ENCODE measurements around the gene KPTN.

Gene KPTN

DNA sequence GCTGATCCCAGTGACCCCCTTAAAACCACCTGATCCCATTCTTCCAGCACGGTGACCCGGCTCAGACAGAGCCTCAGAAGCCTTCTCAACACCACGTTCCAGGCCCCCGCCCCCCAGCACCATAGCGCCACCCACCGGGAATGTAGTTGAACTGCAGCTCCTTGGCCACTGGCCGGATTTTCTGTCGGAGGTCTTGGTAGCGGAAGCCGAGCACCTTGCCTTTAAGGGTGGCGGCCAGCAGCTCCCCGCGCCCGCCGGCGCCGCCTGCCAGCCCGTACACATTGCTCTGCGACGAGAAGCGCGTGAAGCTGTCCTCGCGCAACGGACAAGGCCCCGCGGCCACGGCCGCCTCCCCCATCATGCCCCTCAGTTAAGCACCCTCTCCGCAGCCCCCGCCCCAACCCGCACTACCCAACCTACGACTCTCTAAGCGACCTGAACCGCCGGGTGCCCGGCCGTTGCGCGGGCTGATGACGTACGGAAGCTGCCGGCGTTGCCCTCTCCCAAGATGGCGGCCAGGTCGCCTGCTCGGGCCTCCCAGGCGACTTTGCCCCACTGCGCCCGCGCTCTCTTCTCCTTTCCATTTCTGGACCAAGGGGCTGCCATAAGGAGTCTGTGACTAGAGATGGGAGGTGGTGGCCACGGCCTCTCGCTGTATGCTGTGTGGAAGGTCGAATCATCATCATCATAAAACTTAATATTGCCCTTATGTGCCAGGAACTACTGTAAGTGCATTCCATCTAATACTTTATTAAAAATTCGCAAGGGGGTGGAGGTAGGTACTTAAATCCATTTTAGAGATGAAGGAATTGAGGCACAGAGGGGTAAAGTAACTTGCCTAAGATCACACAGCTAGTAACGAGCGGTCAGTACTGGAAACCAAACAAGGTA, at the start of gene KPTN:
TSS of gene KPTN (minus strand) at position 420 of the 891 bp plus-strand sequence. CDS start at position 361, 59 bp downstream.
- in situ Hi-C loops (cut with HindIII; ENCODE audit: low sequenced_read_pairs): no loop called here

DNA sequence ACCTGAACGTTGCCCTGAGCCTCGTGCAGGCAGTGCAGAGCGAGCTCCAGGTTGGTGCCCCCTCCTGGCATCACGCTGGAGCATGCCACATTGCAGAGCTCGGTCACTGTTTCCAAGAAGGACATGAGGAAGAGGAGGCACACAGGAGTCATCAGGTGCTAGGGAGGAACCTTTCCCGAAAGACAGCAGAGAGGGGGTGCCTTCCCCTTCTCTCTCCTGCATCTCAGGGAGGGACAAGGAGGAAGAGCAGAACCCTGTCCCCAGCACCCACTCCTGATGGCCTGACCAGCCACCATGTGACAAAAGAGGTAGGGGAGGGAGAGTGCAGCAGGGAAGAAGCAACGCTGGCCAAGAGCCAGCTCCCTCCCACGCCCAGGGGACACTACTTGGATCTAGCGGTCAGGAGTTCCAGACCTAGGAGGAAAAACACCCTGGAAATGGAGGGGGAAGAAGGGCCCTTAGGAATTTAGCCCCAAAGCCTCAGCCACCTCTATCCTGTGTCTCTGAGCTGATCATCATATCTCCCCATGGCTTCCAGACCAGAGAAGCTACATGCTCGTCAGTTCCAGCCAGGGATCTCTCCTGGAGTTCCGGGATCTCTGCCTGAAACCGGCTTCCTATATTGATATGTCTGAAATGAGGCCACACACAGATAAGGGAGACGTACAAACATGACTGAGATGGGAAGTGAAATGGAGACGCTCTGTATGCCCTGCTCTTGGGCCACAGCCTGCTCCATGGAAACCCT, 47.8 kb upstream of the KPTN start:
- in situ Hi-C loops (cut with HindIII; ENCODE audit: low sequenced_read_pairs): no loop called here

- in situ Hi-C loops (cut with HindIII; ENCODE audit: low sequenced_read_pairs): no loop called here
Observed at GRCh38 chr19:47529018-47529742, 45.2 kb upstream of the KPTN start.

DNA sequence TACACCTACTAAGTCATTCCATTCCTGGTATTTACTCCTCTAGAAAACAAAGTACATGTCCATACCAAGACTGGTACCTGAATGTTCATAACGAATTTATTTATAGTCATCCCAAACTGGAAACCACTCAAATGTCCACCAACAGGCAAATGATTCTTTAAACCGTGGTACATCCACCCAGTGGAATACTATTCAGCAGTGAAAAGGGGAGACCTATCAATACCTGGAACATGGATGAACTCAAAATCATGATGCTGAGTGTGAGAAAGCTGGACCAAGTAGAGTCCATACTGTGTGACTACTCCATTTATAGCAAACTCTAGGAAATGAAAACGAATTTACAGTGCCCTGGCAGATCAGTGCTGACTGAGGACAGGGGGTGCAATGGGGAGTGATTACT, 42.8 kb upstream of the KPTN start:
- in situ Hi-C loops (cut with HindIII; ENCODE audit: low sequenced_read_pairs): no loop called here

GRCh38 chr19:47523473-47523872, 39.5 kb upstream of the KPTN start:
- in situ Hi-C loops (cut with HindIII; ENCODE audit: low sequenced_read_pairs): no loop called here

- in situ Hi-C loops (cut with HindIII; ENCODE audit: low sequenced_read_pairs): no loop called here
Observed at GRCh38 chr19:47521473-47522180, 37.6 kb upstream of the KPTN start.

GRCh38 chr19:47520839-47521238, 36.8 kb upstream of the KPTN start:
- in situ Hi-C loops (cut with HindIII; ENCODE audit: low sequenced_read_pairs): no loop called here

DNA sequence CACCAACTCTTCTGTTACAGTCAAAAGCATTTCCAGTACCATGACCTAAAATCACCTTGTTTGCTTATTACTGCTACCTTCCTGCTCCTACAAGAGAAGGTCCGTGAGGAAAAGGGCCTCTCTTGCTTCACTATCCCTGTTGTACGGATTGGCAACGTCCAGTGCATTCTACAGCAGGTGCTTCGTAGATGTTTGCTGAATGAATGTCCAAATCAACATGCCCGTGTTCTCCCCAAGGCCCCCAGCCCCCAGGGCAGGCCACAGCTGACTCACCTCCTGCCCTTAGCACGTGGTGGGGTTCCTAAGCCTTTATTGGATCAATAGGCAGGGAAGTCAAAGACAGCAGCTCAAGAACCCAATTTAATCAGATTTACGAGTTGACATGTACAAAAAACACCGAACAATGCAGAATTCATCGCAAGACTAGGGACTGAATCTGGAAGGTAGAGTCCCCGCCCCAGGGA, 36.4 kb upstream of the KPTN start:
- in situ Hi-C loops (cut with HindIII; ENCODE audit: low sequenced_read_pairs): no loop called here

DNA sequence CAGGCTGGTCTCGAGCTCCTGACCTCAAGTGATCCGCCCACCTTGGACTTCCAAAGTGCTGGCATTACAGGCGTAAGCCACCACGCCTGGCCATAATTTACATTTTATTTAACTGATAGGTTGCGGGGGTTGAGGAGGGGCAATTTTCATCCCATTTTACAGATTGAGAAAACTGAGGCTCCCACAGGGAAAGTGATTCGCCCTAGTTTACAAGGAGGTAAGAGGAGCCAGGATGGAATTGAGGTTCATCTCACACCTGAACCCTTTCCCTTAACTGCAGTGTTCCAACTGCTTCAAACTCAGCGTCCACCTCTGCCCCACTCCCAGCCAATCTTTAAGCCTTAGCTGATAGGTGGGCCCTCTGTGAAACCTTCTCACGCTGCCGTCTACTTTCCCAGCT, 34.8 kb upstream of the KPTN start:
- in situ Hi-C loops (cut with HindIII; ENCODE audit: low sequenced_read_pairs): no loop called here

- in situ Hi-C loops (cut with HindIII; ENCODE audit: low sequenced_read_pairs): no loop called here
Observed at GRCh38 chr19:47518139-47518538, 34.1 kb upstream of the KPTN start.

DNA sequence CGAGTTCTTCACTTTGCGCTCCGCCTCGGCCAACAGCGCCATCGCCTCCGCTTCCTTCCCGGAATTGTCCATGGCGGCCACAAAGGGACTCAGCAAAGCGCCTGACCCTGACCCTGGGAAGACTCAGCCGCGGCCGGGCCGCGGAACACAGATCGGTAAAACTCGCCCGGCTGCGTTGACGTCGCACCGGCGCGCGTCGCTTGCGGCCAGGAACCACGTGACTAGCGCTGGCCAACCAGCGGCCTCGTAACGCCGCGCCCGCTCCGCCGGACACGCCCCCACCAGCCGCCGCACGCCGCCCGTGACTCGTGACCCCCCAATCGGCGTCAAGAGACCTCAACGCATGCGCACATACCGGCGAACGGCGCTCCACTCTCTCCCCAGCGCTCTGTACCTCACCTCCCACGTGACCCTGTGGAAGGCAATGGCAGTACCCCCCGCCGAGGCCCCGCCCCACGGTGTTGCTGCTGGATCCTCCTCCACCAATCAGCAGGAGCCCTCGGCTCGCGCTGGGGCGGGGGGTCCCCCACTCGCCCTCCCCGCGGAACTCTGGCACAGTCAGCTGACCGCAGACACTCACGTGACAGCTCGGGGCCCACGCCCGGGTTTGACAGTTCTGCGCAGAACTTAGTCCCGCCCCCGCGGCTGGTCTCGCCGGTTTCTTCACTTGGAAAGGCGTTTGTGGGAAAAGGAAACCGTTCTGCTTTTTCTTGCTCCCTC, 31.0 kb upstream of the KPTN start, which contains the start of gene NAPA:
TSS of gene NAPA (minus strand) at position 195 of the 720 bp plus-strand sequence. CDS start at position 72, 123 bp downstream.
- in situ Hi-C loops (cut with HindIII; ENCODE audit: low sequenced_read_pairs): no loop called here

DNA sequence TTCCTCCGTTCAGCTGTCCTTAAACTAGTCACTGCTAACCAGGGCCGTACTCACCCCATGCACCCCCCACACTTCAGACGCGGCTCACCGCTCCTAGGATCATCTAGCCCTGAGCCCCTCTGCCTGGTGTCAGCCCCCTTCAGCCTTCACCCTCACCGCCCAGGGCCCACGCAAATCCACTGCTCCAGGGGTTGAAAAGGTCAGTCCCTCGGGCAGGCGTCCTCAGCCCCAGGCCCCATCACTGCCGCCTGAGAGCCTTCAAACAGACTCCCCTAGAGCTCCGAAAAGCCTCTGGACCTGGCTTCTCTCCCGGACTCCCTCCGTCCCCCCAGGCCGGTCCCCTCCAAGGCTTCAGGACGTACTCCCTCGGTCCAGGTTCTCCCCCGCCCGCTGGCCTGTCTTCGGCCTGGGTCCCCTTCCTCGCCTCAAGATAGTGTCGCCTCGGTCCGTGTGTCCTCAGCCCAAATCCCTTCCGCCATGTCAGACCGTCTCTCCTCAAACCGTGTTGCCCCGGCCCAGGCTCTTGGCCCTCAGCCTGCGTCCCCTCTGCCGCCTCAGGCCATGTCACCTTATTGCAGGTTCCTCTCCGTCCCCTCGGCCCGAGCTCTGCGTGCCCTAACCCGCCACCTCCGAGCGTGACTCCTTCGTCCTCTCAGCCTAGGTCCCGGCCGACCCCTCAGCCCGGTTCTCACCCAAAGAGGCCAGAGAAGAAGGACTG, 30.3 kb upstream of the KPTN start:
- in situ Hi-C loops (cut with HindIII; ENCODE audit: low sequenced_read_pairs): no loop called here

- in situ Hi-C loops (cut with HindIII; ENCODE audit: low sequenced_read_pairs): no loop called here
Observed at GRCh38 chr19:47512948-47513319, 28.9 kb upstream of the KPTN start.

- in situ Hi-C loops (cut with HindIII; ENCODE audit: low sequenced_read_pairs): no loop called here
Observed at GRCh38 chr19:47512183-47512947, 28.3 kb upstream of the KPTN start.

DNA sequence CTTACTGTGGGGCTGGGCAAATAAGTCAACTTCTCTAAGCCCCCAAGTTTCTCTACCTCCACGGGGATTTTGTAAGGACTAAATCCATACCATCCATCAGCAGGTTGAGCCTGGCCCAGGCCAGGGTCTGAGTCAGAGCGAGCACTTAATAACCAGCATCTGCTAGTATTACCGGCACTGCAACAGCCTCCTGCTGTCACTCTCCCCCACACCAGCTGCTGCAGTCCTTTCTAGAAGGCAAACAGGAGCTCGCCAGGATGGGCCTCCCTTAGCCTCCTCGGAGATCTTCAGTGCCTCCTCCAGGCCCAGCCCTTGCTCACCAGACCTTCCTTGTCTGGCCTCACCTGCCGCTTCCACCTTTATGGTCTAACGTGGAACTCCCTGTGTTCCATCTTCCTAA, 27.7 kb upstream of the KPTN start:
- in situ Hi-C loops (cut with HindIII; ENCODE audit: low sequenced_read_pairs): no loop called here

- in situ Hi-C loops (cut with HindIII; ENCODE audit: low sequenced_read_pairs): no loop called here
Observed at GRCh38 chr19:47511128-47511517, 27.1 kb upstream of the KPTN start.

DNA sequence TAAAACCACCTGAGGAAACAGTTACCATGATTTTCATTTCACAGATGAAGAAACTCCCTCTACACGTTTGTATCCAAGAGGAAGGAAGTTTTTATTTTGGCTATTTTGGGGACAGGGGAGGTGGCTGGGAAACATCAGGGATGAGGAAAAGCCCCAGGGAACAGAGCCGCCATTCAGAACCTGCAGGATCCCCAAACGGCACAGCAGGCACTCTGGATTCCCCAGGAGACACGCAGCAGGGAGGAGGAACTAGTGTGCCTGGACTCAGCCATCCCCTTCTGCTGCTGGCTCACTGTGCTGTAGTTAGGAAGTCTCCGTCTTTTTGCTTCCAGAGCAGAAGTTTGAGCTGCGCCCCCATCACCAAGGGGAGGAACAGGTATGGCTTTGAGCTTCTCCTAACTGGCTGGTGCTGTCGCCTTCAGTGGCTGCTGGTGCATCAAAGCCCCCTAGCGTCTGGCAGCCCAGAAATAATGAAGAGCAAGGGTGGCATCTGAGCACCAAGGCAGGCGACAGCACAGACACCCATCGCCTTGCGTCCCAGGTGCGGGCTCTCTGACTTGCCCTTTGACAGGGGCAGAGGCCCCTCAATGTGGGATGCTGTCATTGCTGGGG, 26.6 kb upstream of the KPTN start:
- in situ Hi-C loops (cut with HindIII; ENCODE audit: low sequenced_read_pairs): no loop called here

DNA sequence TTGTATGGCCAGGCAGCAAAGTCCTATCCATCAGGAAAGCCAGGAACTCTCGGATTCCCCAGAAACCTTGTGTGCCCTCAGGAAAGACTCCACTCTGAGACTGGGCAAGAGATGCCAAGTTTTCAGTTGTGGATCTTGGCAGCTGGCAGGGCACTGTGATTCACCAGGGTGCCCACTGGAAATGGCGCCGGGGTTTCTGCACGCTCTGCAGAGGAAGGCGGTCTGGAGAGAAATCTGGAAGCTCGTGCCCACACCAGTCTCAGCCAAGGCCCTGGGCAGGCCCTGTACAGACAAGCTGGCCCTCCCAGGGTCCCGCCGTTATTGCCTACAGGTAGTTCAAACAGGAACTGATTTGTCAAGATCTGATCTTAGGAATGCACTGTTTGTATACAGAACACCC, 26.0 kb upstream of the KPTN start:
- in situ Hi-C loops (cut with HindIII; ENCODE audit: low sequenced_read_pairs): no loop called here
